Activated naive CD4-positive, alpha-beta T cell treated with anti-CD3 and anti-CD28 coated beads, Interleukin-2, amount 50 U/mL, for 72 hours (primary cell): Measurements from ENCODE around the gene POU6F2. TPM values are rescaled to one million over a fixed set of nuclear protein-coding genes. Genes with fewer than 3 reads are reported as not detected.

Experiments used
- ATAC-seq, 2 donors: fragments of 150-1000 bp; cut with Tn5 transposase; 2 replicates each; pipeline ENCODE4 v1.10.0; 2021; ENCODE audit warnings: mild to moderate bottlenecking in 2 of 2, moderate library complexity in 2 of 2
- DNase-seq, 2 donors: peaks; one replicate each; pipeline ENCODE4 v3.0.0; 2021 to 2022; ENCODE audit warnings: low spot score in 2 of 2
- H3K27ac Mint-ChIP-seq, 2 donors: one replicate each; pipeline ENCODE4 v1.8.0; 2022; ENCODE audit warnings: mild to moderate bottlenecking in 2 of 2, mixed read lengths in 2 of 2
- H3K36me3 Mint-ChIP-seq, 2 donors: one replicate each; pipeline ENCODE4 v1.8.0; 2022; ENCODE audit warnings: mixed read lengths in 2 of 2
- H3K9me3 Mint-ChIP-seq, 2 donors: one replicate each; pipeline ENCODE4 v1.8.0; 2022; ENCODE audit warnings: mixed read lengths in 2 of 2
- total RNA-seq, 2 donors: library from RNA; stranded (reverse); gene quantifications; one replicate each; pipeline ENCODE4 v1.2.3, GENCODE V29; 2022

Gene POU6F2
- total RNA-seq, 2 donors from 2014 or later = 0.16 to 0.18 TPM

GRCh38 chr7:39228946-39229345 lies 251.2 kb downstream of the POU6F2 start:
- ATAC-seq (no peak), DNase-seq (no peak)
- H3K27ac Mint-ChIP-seq = no peak overlapping the region
- H3K9me3 Mint-ChIP-seq = no peaks in the 10 kb centered on the region
- H3K36me3 Mint-ChIP-seq = no peaks in the 10 kb centered on the region

- Mint-ChIP-seq H3K36me3 (no peaks in the 10 kb centered on the region), H3K9me3 (no peaks in the 10 kb centered on the region), H3K27ac (no peak overlapping the region)
- DNase-seq (no peak), ATAC-seq (no peak)
Observed at GRCh38 chr7:39233851-39234529, 256.3 kb downstream of the POU6F2 start.

- H3K9me3 Mint-ChIP-seq = no peaks in the 10 kb centered on the region
- H3K27ac Mint-ChIP-seq = no peak overlapping the region
- no peak for ATAC-seq
- no peak for DNase-seq
- no peaks in the 10 kb centered on the region for H3K36me3 Mint-ChIP-seq
Observed at GRCh38 chr7:39238234-39238869, 260.6 kb downstream of the POU6F2 start.

GRCh38 chr7:39240864-39241263 lies 263.2 kb downstream of the POU6F2 start:
- Mint-ChIP-seq H3K36me3 (no peaks in the 10 kb centered on the region), H3K9me3 (no peaks in the 10 kb centered on the region), H3K27ac (no peak overlapping the region)
- ATAC-seq (no peak), DNase-seq (no peak)

- Mint-ChIP-seq H3K27ac (no peak overlapping the region), H3K9me3 (no peaks in the 10 kb centered on the region), H3K36me3 (no peaks in the 10 kb centered on the region)
- DNase-seq = no peak
- no peak for ATAC-seq
Observed at GRCh38 chr7:39247576-39247975, 269.9 kb downstream of the POU6F2 start.

- ATAC-seq (no peak), DNase-seq (no peak)
- Mint-ChIP-seq H3K27ac (no peak overlapping the region), H3K9me3 (no peaks in the 10 kb centered on the region), H3K36me3 (no peaks in the 10 kb centered on the region)
Observed at GRCh38 chr7:39248041-39248691, 270.5 kb downstream of the POU6F2 start.

- Mint-ChIP-seq H3K27ac (no peak overlapping the region), H3K36me3 (no peaks in the 10 kb centered on the region), H3K9me3 (no peaks in the 10 kb centered on the region)
- ATAC-seq = no peak
- no peak for DNase-seq
Observed at GRCh38 chr7:39248692-39249090, 271.0 kb downstream of the POU6F2 start.

- Mint-ChIP-seq H3K9me3 (no peaks in the 10 kb centered on the region), H3K27ac (no peak overlapping the region), H3K36me3 (no peaks in the 10 kb centered on the region)
- no peak for DNase-seq
- no peak for ATAC-seq
Observed at GRCh38 chr7:39249635-39250152, 272.0 kb downstream of the POU6F2 start.

GRCh38 chr7:39252916-39253315 lies 275.2 kb downstream of the POU6F2 start:
- Mint-ChIP-seq H3K36me3 (no peaks in the 10 kb centered on the region), H3K27ac (no peak overlapping the region), H3K9me3 (no peaks in the 10 kb centered on the region)
- ATAC-seq (no peak), DNase-seq (no peak)

- H3K36me3 Mint-ChIP-seq = no peaks in the 10 kb centered on the region
- no peak for DNase-seq
Observed at GRCh38 chr7:39259391-39260003, 281.8 kb downstream of the POU6F2 start.

GRCh38 chr7:39260279-39260844 lies 282.7 kb downstream of the POU6F2 start:
- Mint-ChIP-seq H3K9me3 (no peaks in the 10 kb centered on the region), H3K27ac (no peak overlapping the region), H3K36me3 (no peaks in the 10 kb centered on the region)
- DNase-seq = no peak
- ATAC-seq = no peak

More at GRCh38 chr7:39259391-39260003, 281.8 kb downstream of the POU6F2 start:
- H3K27ac Mint-ChIP-seq = no peak overlapping the region
- no peak for ATAC-seq
- no peaks in the 10 kb centered on the region for H3K9me3 Mint-ChIP-seq

GRCh38 chr7:39261771-39262170 lies 284.1 kb downstream of the POU6F2 start:
- H3K36me3 Mint-ChIP-seq = no peaks in the 10 kb centered on the region
- H3K27ac Mint-ChIP-seq = no peak overlapping the region
- DNase-seq = no peak
- H3K9me3 Mint-ChIP-seq = no peaks in the 10 kb centered on the region
- no peak for ATAC-seq

- Mint-ChIP-seq H3K36me3 (no peaks in the 10 kb centered on the region), H3K27ac (no peak overlapping the region), H3K9me3 (no peaks in the 10 kb centered on the region)
- no peak for DNase-seq
- ATAC-seq = no peak
Observed at GRCh38 chr7:39265641-39266591, 288.2 kb downstream of the POU6F2 start.

- DNase-seq (no peak), ATAC-seq (no peak)
Observed at GRCh38 chr7:39269034-39269433, 291.3 kb downstream of the POU6F2 start.

GRCh38 chr7:39270018-39270417 lies 292.3 kb downstream of the POU6F2 start:
- no peaks in the 10 kb centered on the region for H3K9me3 Mint-ChIP-seq
- no peaks in the 10 kb centered on the region for H3K36me3 Mint-ChIP-seq
- no peak overlapping the region for H3K27ac Mint-ChIP-seq
- ATAC-seq (no peak), DNase-seq (no peak)

More at GRCh38 chr7:39269034-39269433, 291.3 kb downstream of the POU6F2 start:
- Mint-ChIP-seq H3K9me3 (no peaks in the 10 kb centered on the region), H3K27ac (peak overlapping the region in 1 of 2 donors; percentile 18), H3K36me3 (no peaks in the 10 kb centered on the region)

- H3K27ac Mint-ChIP-seq = no peak overlapping the region
- no peaks in the 10 kb centered on the region for H3K36me3 Mint-ChIP-seq
- no peaks in the 10 kb centered on the region for H3K9me3 Mint-ChIP-seq
- ATAC-seq (no peak), DNase-seq (no peak)
Observed at GRCh38 chr7:39271402-39271801, 293.7 kb downstream of the POU6F2 start.
